CD4-positive, alpha-beta T cell (primary cell): ENCODE data around the gene SNTG2. TPM values are rescaled to one million over a fixed set of nuclear protein-coding genes. Genes with fewer than 3 reads are reported as not detected.

Experiments used
- ATAC-seq: fragments of 200-7000 bp; cut with Tn5 transposase; one replicate; pipeline ENCODE4 v1.10.0; 2022; ENCODE audit warnings: mild to moderate bottlenecking; ENCODE audit not compliant: poor library complexity
- CTCF ChIA-PET: fragments of 350-600 bp; sonication (Branson Sonifier 250); formaldehyde crosslinking; loops from one replicate; lab custom pipeline; 2021; ENCODE audit warnings: antibody characterized with exemption, inconsistent platforms; lab: Charles Lee
- POLR2A ChIA-PET: fragments of 350-600 bp; sonication (Branson Sonifier 250); formaldehyde crosslinking; loops from one replicate; lab custom pipeline; 2021; ENCODE audit warnings: antibody characterized with exemption, inconsistent platforms; lab: Charles Lee
- DNase-seq, 14 experiments: peaks; one replicate each; pipeline ENCODE4 v3.0.0-alpha.2; 2013 to 2020; ENCODE audit warnings: mixed read lengths in 2 of 14
- H3K27ac ChIP-seq, 2 donors: one replicate each; pipeline versions ENCODE4 v1.5.1 to v1.7.0; 2013; ENCODE audit warnings: low read length in 2 of 2, low read depth in 1 of 2, mild to moderate bottlenecking in 1 of 2
- H3K27me3 ChIP-seq, 2 experiments: 1 replicate in 1 of 2; 2 replicates in 1 of 2; pipeline versions ENCODE4 v1.6.1 to v1.7.0; 2013; ENCODE audit warnings: low read length in 2 of 2, control low read depth in 1 of 2, mild to moderate bottlenecking in 1 of 2, moderate library complexity in 1 of 2; ENCODE audit not compliant: insufficient read depth in 2 of 2, control insufficient read depth in 1 of 2
- H3K36me3 ChIP-seq: one replicate; pipeline ENCODE4 v1.6.1; 2013; ENCODE audit warnings: low read length, control low read depth; ENCODE audit not compliant: insufficient read depth
- H3K4me1 ChIP-seq: one replicate; pipeline ENCODE4 v1.6.1; 2013; ENCODE audit warnings: low read length, control low read depth; ENCODE audit not compliant: insufficient read depth
- H3K4me3 ChIP-seq: one replicate; pipeline ENCODE4 v1.5.1; 2013; ENCODE audit warnings: mild to moderate bottlenecking, low read length, moderate library complexity
- H3K9me3 ChIP-seq, 2 experiments: 1 replicate in 1 of 2; 2 replicates in 1 of 2; pipeline versions ENCODE4 v1.6.1 to v1.7.0; 2013; ENCODE audit warnings: low read length in 2 of 2, mild to moderate bottlenecking in 2 of 2, control low read depth in 1 of 2, moderate library complexity in 1 of 2; ENCODE audit not compliant: control insufficient read depth in 1 of 2, insufficient read depth in 1 of 2
- H3K27ac Mint-ChIP-seq: one replicate; pipeline ENCODE4 v1.8.0; 2020; ENCODE audit warnings: mixed read lengths
- H3K27me3 Mint-ChIP-seq: one replicate; pipeline ENCODE4 v1.8.0; 2021; ENCODE audit warnings: mixed read lengths
- H3K36me3 Mint-ChIP-seq: one replicate; pipeline ENCODE4 v1.8.0; 2021; ENCODE audit warnings: low read depth, mixed read lengths
- H3K4me1 Mint-ChIP-seq: one replicate; pipeline ENCODE4 v1.8.0; 2021; ENCODE audit warnings: low read depth, mixed read lengths
- H3K4me3 Mint-ChIP-seq: one replicate; pipeline ENCODE4 v1.8.0; 2020; ENCODE audit warnings: mild to moderate bottlenecking, mixed read lengths
- H3K9me3 Mint-ChIP-seq: one replicate; pipeline ENCODE4 v1.8.0; 2020; ENCODE audit warnings: mixed read lengths
- CTCF ChIP-seq: fragments of 200-600 bp; IDR thresholded peaks from one replicate; pipeline ENCODE4 v1.8.0; 2022; ENCODE audit warnings: antibody characterized with exemption, mild to moderate bottlenecking
- intact Hi-C, 2 experiments: fragments of 100-400 bp; cut with DNase I in 1 of 2; cut with micrococcal nuclease in 1 of 2; formaldehyde crosslinking; loops; one replicate each; pipeline versions ENCODE4 v1.15.1 to v1.9.0; 2023 to 2025; cut with DNase I, micrococcal nuclease
- total RNA-seq, 174 experiments: library from RNA in 2 of 174; stranded (reverse) in 2 of 174; gene quantifications; one replicate each; pipeline ENCODE4 v1.2.3 and lab custom pipeline; 2021 to 2026

SNTG2 gene
- total RNA-seq, 2 experiments from 2014 or later, result 1.1 to 1.5 TPM

DNA sequence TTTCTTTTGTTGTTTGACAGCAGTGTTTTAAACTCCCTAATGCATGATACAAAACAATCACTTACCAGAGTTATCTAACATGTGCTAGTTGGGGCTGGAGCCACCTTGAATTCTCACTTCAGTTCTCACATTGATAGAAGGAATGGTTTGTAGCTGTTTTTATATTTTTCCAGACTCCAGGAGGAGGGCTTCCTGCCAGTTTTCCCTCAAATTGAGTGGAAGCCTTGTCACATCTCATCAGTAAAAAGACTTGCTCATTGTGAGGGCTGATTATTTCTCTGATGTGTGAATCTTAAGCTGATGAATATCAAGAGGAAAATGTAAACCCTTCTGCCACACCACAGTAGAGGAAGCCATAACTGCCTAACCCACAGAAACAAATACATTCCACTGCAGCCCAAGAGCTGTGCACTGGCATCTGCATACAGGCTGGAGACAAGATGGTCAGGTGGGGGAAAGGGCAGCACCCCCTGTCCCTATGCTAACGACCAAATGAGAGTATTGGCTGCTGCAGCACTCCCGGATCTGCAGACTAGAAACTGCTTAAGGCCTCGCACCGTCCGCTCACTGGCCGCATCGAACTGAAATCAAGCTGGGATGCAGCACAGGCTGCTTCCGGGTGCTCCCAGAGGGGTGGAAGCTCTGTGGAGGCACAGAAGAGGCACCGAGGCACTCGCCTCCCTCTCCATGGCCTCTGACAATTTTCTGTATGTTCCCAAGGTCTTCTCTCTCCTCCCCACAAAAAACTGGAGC is 388.9 kb downstream of the SNTG2 start:
- DNase-seq, result no peak
- intact Hi-C loops, result no loop called here
- no peaks in the 10 kb centered on the region for H3K4me1 Mint-ChIP-seq

GRCh38 chr2:1340141-1340512 is 389.5 kb downstream of the SNTG2 start:
- POLR2A ChIA-PET, result no interaction called here
- TF ChIP-seq CTCF, result no peak
- no peak overlapping the region for H3K4me3 Mint-ChIP-seq

More for the DNA sequence above, 388.9 kb downstream of the SNTG2 start:
- H3K27ac Mint-ChIP-seq, result no peak overlapping the region
- no peak for TF ChIP-seq CTCF
- Histone ChIP-seq H3K27me3 (no peaks in the 10 kb centered on the region), H3K4me1 (no peaks in the 10 kb centered on the region), H3K9me3 (peaks cover 0 to 5% of the 10 kb centered on the region in 2 experiments), H3K4me3 (no peak overlapping the region), H3K27ac (no peak overlapping the region), H3K36me3 (no peaks in the 10 kb centered on the region)
- no peak overlapping the region for H3K4me3 Mint-ChIP-seq
- ChIA-PET POLR2A (no interaction called here), CTCF (no interaction called here)
- H3K36me3 Mint-ChIP-seq, result no peaks in the 10 kb centered on the region
- H3K27me3 Mint-ChIP-seq, result no peaks in the 10 kb centered on the region
- no peaks in the 10 kb centered on the region for H3K9me3 Mint-ChIP-seq
- ATAC-seq, result no peak

GRCh38 chr2:1341404-1342120 is 390.9 kb downstream of the SNTG2 start:
- ChIA-PET POLR2A (no interaction called here), CTCF (interaction anchor here (1.3 kb wide), 1 partner anchor 19 kb away, joined by 3 read pairs; no protein-coding TSS in a partner anchor)
- Histone ChIP-seq H3K4me1 (no peaks in the 10 kb centered on the region), H3K27me3 (no peaks in the 10 kb centered on the region), H3K9me3 (peaks cover 0 to 6% of the 10 kb centered on the region in 2 experiments), H3K36me3 (no peaks in the 10 kb centered on the region), H3K27ac (no peak overlapping the region), H3K4me3 (no peak overlapping the region)
- no peaks in the 10 kb centered on the region for H3K36me3 Mint-ChIP-seq
- no peaks in the 10 kb centered on the region for H3K27me3 Mint-ChIP-seq
- no peaks in the 10 kb centered on the region for H3K4me1 Mint-ChIP-seq
- intact Hi-C loops, result no loop called here
- H3K27ac Mint-ChIP-seq, result no peak overlapping the region
- DNase-seq, result no peak
- H3K9me3 Mint-ChIP-seq, result no peaks in the 10 kb centered on the region
- no peak for ATAC-seq
- no peak for TF ChIP-seq CTCF
- no peak overlapping the region for H3K4me3 Mint-ChIP-seq

More at GRCh38 chr2:1340141-1340512, 389.5 kb downstream of the SNTG2 start:
- Histone ChIP-seq H3K36me3 (no peaks in the 10 kb centered on the region), H3K27ac (no peak overlapping the region), H3K27me3 (no peaks in the 10 kb centered on the region), H3K9me3 (peaks cover 0 to 2% of the 10 kb centered on the region in 2 experiments), H3K4me3 (no peak overlapping the region), H3K4me1 (no peaks in the 10 kb centered on the region)
- DNase-seq (no peak), ATAC-seq (no peak)
- no peaks in the 10 kb centered on the region for H3K27me3 Mint-ChIP-seq
- no peaks in the 10 kb centered on the region for H3K36me3 Mint-ChIP-seq
- no peak overlapping the region for H3K27ac Mint-ChIP-seq
- intact Hi-C loops, result no loop called here
- H3K9me3 Mint-ChIP-seq, result no peaks in the 10 kb centered on the region
- CTCF ChIA-PET, result no interaction called here
- no peaks in the 10 kb centered on the region for H3K4me1 Mint-ChIP-seq
